IPS-20b (cell line): ENCODE results near the gene SPACA7.
"Not testable (repeated sequence)": the region's sequence is repeated elsewhere in the genome, so short reads cannot be mapped to it uniquely, and the experiment has no call there.

Experiments
- H3K27ac ChIP-seq: one replicate; pipeline ENCODE4 v1.5.1; 2013; ENCODE audit warnings: low read length
- H3K27me3 ChIP-seq: 2 replicates; pipeline ENCODE4 v1.6.1; 2013; ENCODE audit warnings: mild to moderate bottlenecking, low read length, inconsistent platforms; ENCODE audit not compliant: insufficient read depth
- H3K36me3 ChIP-seq: 2 replicates; pipeline ENCODE4 v1.6.1; 2013; ENCODE audit warnings: low read depth, mild to moderate bottlenecking, inconsistent platforms, low read length, moderate library complexity; ENCODE audit not compliant: insufficient read depth
- H3K4me1 ChIP-seq: 2 replicates; pipeline ENCODE4 v1.6.1; 2013; ENCODE audit warnings: mild to moderate bottlenecking, control low read depth, inconsistent platforms, low read length, moderate library complexity; ENCODE audit not compliant: insufficient read depth
- H3K4me3 ChIP-seq: 2 replicates; pipeline ENCODE4 v1.5.1; 2013; ENCODE audit warnings: mild to moderate bottlenecking, low read length, inconsistent platforms
- H3K9ac ChIP-seq: 2 replicates; pipeline ENCODE4 v1.6.1; 2013; ENCODE audit warnings: low read depth, mild to moderate bottlenecking, inconsistent platforms, low read length, moderate library complexity
- H3K9me3 ChIP-seq: 2 replicates; pipeline ENCODE4 v1.6.1; 2013; ENCODE audit warnings: mild to moderate bottlenecking, low read depth, low read length, inconsistent platforms; ENCODE audit not compliant: insufficient read depth

The SPACA7 gene

GRCh38 chr13:112433517-112433916 is 57.4 kb downstream of the SPACA7 start:
- peaks cover 27% of the 10 kb centered on the region for H3K9me3 ChIP-seq
- not testable (repeated sequence) for H3K36me3 ChIP-seq, H3K27ac ChIP-seq, H3K9ac ChIP-seq, H3K4me1 ChIP-seq, H3K27me3 ChIP-seq, H3K4me3 ChIP-seq

GRCh38 chr13:112434032-112434431 is 57.9 kb downstream of the SPACA7 start:
- Histone ChIP-seq H3K27me3 (no peaks in the 10 kb centered on the region), H3K9ac (no peak overlapping the region), H3K4me1 (no peaks in the 10 kb centered on the region), H3K27ac (no peak overlapping the region), H3K9me3 (peaks cover 26% of the 10 kb centered on the region), H3K4me3 (no peak overlapping the region), H3K36me3 (no peaks in the 10 kb centered on the region)

- no peaks in the 10 kb centered on the region for H3K36me3 ChIP-seq
- H3K9me3 ChIP-seq: peaks cover 16% of the 10 kb centered on the region
- no peak overlapping the region for H3K4me3 ChIP-seq
- H3K9ac ChIP-seq: no peak overlapping the region
- H3K4me1 ChIP-seq: no peaks in the 10 kb centered on the region
- no peaks in the 10 kb centered on the region for H3K27me3 ChIP-seq
- no peak overlapping the region for H3K27ac ChIP-seq
Measured at GRCh38 chr13:112434937-112435523, 58.9 kb downstream of the SPACA7 start.

GRCh38 chr13:112435973-112436372 is 59.8 kb downstream of the SPACA7 start:
- H3K9ac ChIP-seq: no peak overlapping the region
- H3K4me1 ChIP-seq: no peaks in the 10 kb centered on the region
- no peak overlapping the region for H3K27ac ChIP-seq

GRCh38 chr13:112438094-112438493 is 61.9 kb downstream of the SPACA7 start:
- Histone ChIP-seq H3K27me3 (peaks cover 6% of the 10 kb centered on the region), H3K27ac (no peak overlapping the region), H3K36me3 (no peaks in the 10 kb centered on the region), H3K4me1 (no peaks in the 10 kb centered on the region), H3K9me3 (peaks cover 12% of the 10 kb centered on the region), H3K9ac (no peak overlapping the region), H3K4me3 (no peak overlapping the region)

More at GRCh38 chr13:112435973-112436372, 59.8 kb downstream of the SPACA7 start:
- no peak overlapping the region for H3K4me3 ChIP-seq
- peaks cover 12% of the 10 kb centered on the region for H3K9me3 ChIP-seq
- H3K36me3 ChIP-seq: no peaks in the 10 kb centered on the region
- H3K27me3 ChIP-seq: no peaks in the 10 kb centered on the region

GRCh38 chr13:112438515-112438914 is 62.4 kb downstream of the SPACA7 start:
- peaks cover 11% of the 10 kb centered on the region for H3K27me3 ChIP-seq
- H3K27ac ChIP-seq: no peak overlapping the region
- no peak overlapping the region for H3K9ac ChIP-seq
- no peaks in the 10 kb centered on the region for H3K4me1 ChIP-seq
- H3K4me3 ChIP-seq: no peak overlapping the region
- peaks cover 12% of the 10 kb centered on the region for H3K9me3 ChIP-seq
- H3K36me3 ChIP-seq: no peaks in the 10 kb centered on the region

- Histone ChIP-seq H3K4me1 (no peaks in the 10 kb centered on the region), H3K27ac (no peak overlapping the region), H3K36me3 (no peaks in the 10 kb centered on the region), H3K9ac (no peak overlapping the region), H3K9me3 (peaks cover 12% of the 10 kb centered on the region), H3K27me3 (peaks cover 26% of the 10 kb centered on the region), H3K4me3 (no peak overlapping the region)
Measured at GRCh38 chr13:112441226-112441625, 65.1 kb downstream of the SPACA7 start.

- no peak overlapping the region for H3K27ac ChIP-seq
Measured at GRCh38 chr13:112441779-112442310, 65.7 kb downstream of the SPACA7 start.

GRCh38 chr13:112442483-112443090 is 66.4 kb downstream of the SPACA7 start:
- Histone ChIP-seq H3K27ac (no peak overlapping the region), H3K4me3 (no peak overlapping the region), H3K9ac (no peak overlapping the region), H3K9me3 (peaks cover 12% of the 10 kb centered on the region), H3K4me1 (no peaks in the 10 kb centered on the region), H3K27me3 (peaks cover 26% of the 10 kb centered on the region), H3K36me3 (no peaks in the 10 kb centered on the region)

More at GRCh38 chr13:112441779-112442310, 65.7 kb downstream of the SPACA7 start:
- Histone ChIP-seq H3K4me1 (no peaks in the 10 kb centered on the region), H3K4me3 (no peak overlapping the region), H3K27me3 (peaks cover 26% of the 10 kb centered on the region), H3K36me3 (no peaks in the 10 kb centered on the region), H3K9ac (no peak overlapping the region), H3K9me3 (peaks cover 12% of the 10 kb centered on the region)

- Histone ChIP-seq H3K27me3 (peaks cover 26% of the 10 kb centered on the region), H3K4me1 (no peaks in the 10 kb centered on the region), H3K36me3 (no peaks in the 10 kb centered on the region), H3K9ac (no peak overlapping the region), H3K4me3 (no peak overlapping the region), H3K27ac (no peak overlapping the region), H3K9me3 (peaks cover 5% of the 10 kb centered on the region; the same call in 1 of the 2 replicates)
Measured at GRCh38 chr13:112443191-112443994, 67.2 kb downstream of the SPACA7 start.

- Histone ChIP-seq H3K4me3 (no peak overlapping the region), H3K27me3 (peaks cover 26% of the 10 kb centered on the region), H3K27ac (no peak overlapping the region)
Measured at GRCh38 chr13:112443995-112444311, 67.8 kb downstream of the SPACA7 start.

More at GRCh38 chr13:112443995-112444311, 67.8 kb downstream of the SPACA7 start:
- no peak overlapping the region for H3K9ac ChIP-seq
- no peaks in the 10 kb centered on the region for H3K4me1 ChIP-seq
- H3K9me3 ChIP-seq: no peaks in the 10 kb centered on the region; the same call in 1 of the 2 replicates
- H3K36me3 ChIP-seq: no peaks in the 10 kb centered on the region
